ENCODE data around the gene ARL2BP. TPM values are rescaled to one million over a fixed set of nuclear protein-coding genes. Genes with fewer than 3 reads are reported as not detected.
"Not testable (repeated sequence)": the region's sequence is repeated elsewhere in the genome, so short reads cannot be mapped to it uniquely, and the experiment has no call there.

The ARL2BP gene
- total and polyA plus RNA-seq, 10 of the 15 experiments (the other 5 are each of a cell fraction or from before 2014, with no cell fraction given), result 12.5 to 56.6 (median 29.7) TPM

GRCh38 chr16:57275946-57276345 lies 30.9 kb downstream of the ARL2BP start:
- H3K36me3 ChIP-seq (ENCODE audit: control insufficient read depth in 2 of 2, insufficient read depth in 2 of 2, low read length in 1 of 2); ATAC-seq; H2AFZ ChIP-seq (ENCODE audit: control insufficient read depth, low read depth, low read length); intact Hi-C loops (cut with micrococcal nuclease; ENCODE audit: unreplicated experiment); in situ Hi-C loops (cut with MboI); FAIRE-seq; H3K79me2 ChIP-seq (ENCODE audit: control insufficient read depth, insufficient read depth, low read length); H4K20me1 ChIP-seq (ENCODE audit: control insufficient read depth, insufficient read depth); H3K9me3 ChIP-seq (replicated peaks; ENCODE audit: control insufficient read depth, insufficient read depth, low read length); H3K27me3 ChIP-seq (replicated peaks in 1 of 2; ENCODE audit: control insufficient read depth in 2 of 2, insufficient read depth in 2 of 2, low read length in 1 of 2); H3K4me1 ChIP-seq (ENCODE audit: control insufficient read depth, insufficient read depth, low read length); H3K9ac ChIP-seq (ENCODE audit: control insufficient read depth, insufficient read depth, low read length); BruUV-seq (replicated peaks); RAD21 ChIA-PET (ENCODE audit: unreplicated experiment); DNase-seq (ENCODE audit: low read depth, low spot score); H3K27ac ChIP-seq (ENCODE audit: control insufficient read depth, insufficient read depth); CTCF ChIA-PET; H3K4me2 ChIP-seq (ENCODE audit: control insufficient read depth, insufficient read depth); H3K4me3 ChIP-seq: not testable (repeated sequence)
- ChIA-PET POLR2A (interaction anchor here (0.7 kb wide), 2 partner anchors 35 to 91 kb away, joined by 4 to 6 read pairs; no protein-coding TSS in a partner anchor), SMC1A (ENCODE audit: uncharacterized antibody, unreplicated experiment) (interaction anchor here (0.6 to 1.0 kb wide), 2 partner anchors 30 to 1267 kb away, joined by 3 read pairs; no protein-coding TSS in a partner anchor)
- 47% methylated on average over 5 of the region's 5 CpGs for WGBS (ENCODE audit: insufficient coverage, insufficient replicate concordance, low lambda C conversion rate, missing lambda C conversion rate)

- H3K4me2 ChIP-seq (ENCODE audit: control insufficient read depth, insufficient read depth), result no peak overlapping the region
- no peak for FAIRE-seq
- no peaks in the 10 kb centered on the region for H3K27me3 ChIP-seq (replicated peaks in 1 of 2; ENCODE audit: control insufficient read depth in 2 of 2, insufficient read depth in 2 of 2, low read length in 1 of 2)
- intact Hi-C loops (cut with micrococcal nuclease; ENCODE audit: unreplicated experiment) (no loop called here), in situ Hi-C loops (cut with MboI) (no loop called here)
- H2AFZ ChIP-seq (ENCODE audit: control insufficient read depth, low read depth, low read length), result no peak overlapping the region
- no peaks in the 10 kb centered on the region for H3K4me1 ChIP-seq (ENCODE audit: control insufficient read depth, insufficient read depth, low read length)
- ChIA-PET CTCF (no interaction called here), SMC1A (ENCODE audit: uncharacterized antibody, unreplicated experiment) (interaction anchor here (1.0 kb wide), 1 partner anchor 31 kb away, joined by 3 read pairs; no protein-coding TSS in a partner anchor), POLR2A (interaction anchor here (0.7 kb wide), 2 partner anchors 36 to 91 kb away, joined by 4 to 6 read pairs; no protein-coding TSS in a partner anchor), RAD21 (ENCODE audit: unreplicated experiment) (no interaction called here)
- no peaks in the 10 kb centered on the region for H3K36me3 ChIP-seq (ENCODE audit: control insufficient read depth in 2 of 2, insufficient read depth in 2 of 2, low read length in 1 of 2)
- H3K9me3 ChIP-seq (replicated peaks; ENCODE audit: control insufficient read depth, insufficient read depth, low read length), result no peaks in the 10 kb centered on the region
- no TSS peak for BruUV-seq (replicated peaks)
- no peak overlapping the region for H3K27ac ChIP-seq (ENCODE audit: control insufficient read depth, insufficient read depth)
- H3K9ac ChIP-seq (ENCODE audit: control insufficient read depth, insufficient read depth, low read length), result no peak overlapping the region
- H3K79me2 ChIP-seq (ENCODE audit: control insufficient read depth, insufficient read depth, low read length), result no peaks in the 10 kb centered on the region
- ATAC-seq, result no peak
- DNase-seq (ENCODE audit: low read depth, low spot score), result no peak
- 58% methylated on average over 5 of the region's 5 CpGs for WGBS (ENCODE audit: insufficient coverage, insufficient replicate concordance, low lambda C conversion rate, missing lambda C conversion rate)
- no peak overlapping the region for H3K4me3 ChIP-seq
- no peaks in the 10 kb centered on the region for H4K20me1 ChIP-seq (ENCODE audit: control insufficient read depth, insufficient read depth)
- TF ChIP-seq SMC3 (IDR thresholded peaks at IDR 0.05; ENCODE audit: borderline replicate concordance, low read length), result no peak
- no peak for TF ChIP-seq IKZF2 (IDR thresholded peaks at IDR 0.05)
- TF ChIP-seq RCOR1 (conservative IDR thresholded peaks at IDR 0.05; ENCODE audit: low read depth, low read length), result no peak
- TF ChIP-seq CREM (IDR thresholded peaks at IDR 0.05; ENCODE audit: low read depth), result no peak
- TF ChIP-seq JUND (IDR thresholded peaks at IDR 0.05; ENCODE audit: low read depth, low read length), result no peak
- TF ChIP-seq USF2 (IDR thresholded peaks at IDR 0.05; ENCODE audit: borderline replicate concordance, low read depth, low read length), result no peak
- no peak for TF ChIP-seq IRF4 (IDR thresholded peaks at IDR 0.05; ENCODE audit: low read depth, low read length)
- TF ChIP-seq DPF2 (IDR thresholded peaks at IDR 0.05), result no peak
- no peak for TF ChIP-seq CUX1 (IDR thresholded peaks at IDR 0.05; ENCODE audit: insufficient replicate concordance, low read depth, low read length)
- TF ChIP-seq ETV6 (conservative IDR thresholded peaks at IDR 0.05 in 1 of 2, IDR thresholded peaks at IDR 0.05 in 1 of 2; ENCODE audit: borderline replicate concordance in 1 of 2, low read depth in 1 of 2), result no peak
These were observed 31.5 kb downstream of the ARL2BP start for GRCh38 chr16:57276596-57276995.
